Activated naive CD4-positive, alpha-beta T cell treated with anti-CD3 and anti-CD28 coated beads, Interleukin-2, amount 50 U/mL, for 16 hours (primary cell): ENCODE measurements around the gene REST.

ENCODE experiments used
- DNase-seq: peaks from one replicate; pipeline ENCODE4 v3.0.0-alpha.2; 2020

REST gene

DNA sequence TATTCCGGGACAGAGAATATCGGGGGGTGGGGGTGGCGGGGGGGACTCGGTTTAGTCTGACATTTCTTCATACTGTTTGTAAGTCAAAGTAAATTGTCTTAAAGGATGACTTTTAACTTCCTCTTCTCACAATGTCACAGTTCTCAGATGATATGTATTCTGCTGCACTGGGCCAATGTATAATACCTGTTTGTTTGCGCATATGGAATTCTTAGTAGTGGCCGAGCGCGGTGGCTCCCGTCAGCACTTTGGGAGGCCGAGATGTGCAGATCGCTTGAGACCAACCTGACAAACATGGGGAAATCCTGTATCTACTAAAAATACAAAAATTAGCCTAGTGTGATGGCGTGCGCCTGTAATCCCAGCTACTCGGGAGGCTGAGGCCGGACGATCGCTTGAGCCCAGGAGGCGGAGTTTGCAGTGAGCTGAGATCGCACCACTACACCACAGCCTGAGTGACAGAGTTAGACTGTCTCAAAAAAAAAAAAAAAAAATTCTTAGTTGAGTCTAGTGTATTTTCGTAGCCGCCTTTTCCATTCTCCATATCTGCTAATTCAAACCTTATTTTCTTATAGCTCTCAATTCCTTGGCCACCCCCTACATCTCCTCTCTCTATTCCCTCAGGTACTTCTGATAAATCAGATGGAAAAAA lies 71.8 kb downstream of the REST start:
- DNase-seq = peak; percentile 46

GRCh38 chr4:56981795-56982201 lies 74.1 kb downstream of the REST start:
- DNase-seq = no peak

DNA sequence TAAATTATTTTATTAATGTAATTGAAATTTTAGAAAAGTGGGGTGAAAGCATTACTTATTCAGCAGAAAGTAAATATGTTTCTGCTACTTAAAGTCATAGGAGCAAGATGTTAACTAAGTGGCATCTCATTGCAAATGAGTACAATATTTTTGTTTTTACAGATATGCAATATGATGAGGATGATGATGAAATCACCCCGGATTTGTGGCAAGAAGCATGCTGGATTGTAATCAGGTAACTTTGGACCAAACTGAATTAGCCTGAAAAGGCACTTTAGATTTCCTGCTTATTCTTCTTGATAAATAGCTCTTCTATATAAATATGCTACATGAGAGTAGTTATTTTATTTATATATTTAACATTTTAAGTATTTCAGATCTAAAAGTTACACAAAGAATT lies 78.5 kb downstream of the REST start:
- DNase-seq = no peak

DNA sequence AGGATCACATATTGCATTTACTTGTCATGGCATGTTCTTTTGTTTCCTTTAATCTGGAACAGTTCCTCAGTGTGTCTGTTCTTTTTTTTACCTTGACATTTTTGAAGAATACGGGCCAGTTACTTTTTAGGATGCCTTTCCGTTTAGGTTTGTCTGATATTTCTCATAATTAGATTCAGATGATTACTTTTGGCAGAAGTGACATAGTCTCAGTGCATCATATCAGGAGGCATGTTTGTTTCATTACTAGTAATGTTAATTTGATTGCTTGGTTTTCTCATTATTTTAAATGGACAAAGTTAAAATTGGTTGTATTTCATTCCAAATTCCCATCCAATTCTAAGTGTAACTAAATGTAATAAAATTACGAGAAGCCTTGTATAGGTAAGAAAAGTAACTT lies 79.3 kb downstream of the REST start:
- no peak for DNase-seq

GRCh38 chr4:56990109-56990905 lies 82.6 kb downstream of the REST start:
- no peak for DNase-seq

GRCh38 chr4:56995525-56995924 lies 87.8 kb downstream of the REST start:
- no peak for DNase-seq

DNA sequence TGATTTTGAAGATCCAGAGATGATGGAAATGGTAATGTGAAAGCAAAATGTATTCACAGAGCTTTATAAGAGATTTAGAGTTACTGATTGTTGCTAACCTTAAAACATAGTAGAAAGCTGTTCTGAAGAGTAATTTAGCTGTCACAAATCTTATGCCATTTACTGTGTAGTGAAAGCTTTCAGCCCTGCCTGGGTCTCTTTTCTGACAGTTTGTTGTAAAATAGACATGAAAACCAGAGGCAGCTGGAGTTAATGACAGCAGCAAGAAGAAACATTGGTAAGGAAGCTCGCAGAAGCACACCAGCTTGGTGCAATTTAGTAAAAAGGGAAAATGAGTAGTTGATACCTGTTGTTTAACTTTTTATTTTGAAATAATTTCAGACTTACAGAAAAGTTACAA lies 92.1 kb downstream of the REST start:
- no peak for DNase-seq

DNA sequence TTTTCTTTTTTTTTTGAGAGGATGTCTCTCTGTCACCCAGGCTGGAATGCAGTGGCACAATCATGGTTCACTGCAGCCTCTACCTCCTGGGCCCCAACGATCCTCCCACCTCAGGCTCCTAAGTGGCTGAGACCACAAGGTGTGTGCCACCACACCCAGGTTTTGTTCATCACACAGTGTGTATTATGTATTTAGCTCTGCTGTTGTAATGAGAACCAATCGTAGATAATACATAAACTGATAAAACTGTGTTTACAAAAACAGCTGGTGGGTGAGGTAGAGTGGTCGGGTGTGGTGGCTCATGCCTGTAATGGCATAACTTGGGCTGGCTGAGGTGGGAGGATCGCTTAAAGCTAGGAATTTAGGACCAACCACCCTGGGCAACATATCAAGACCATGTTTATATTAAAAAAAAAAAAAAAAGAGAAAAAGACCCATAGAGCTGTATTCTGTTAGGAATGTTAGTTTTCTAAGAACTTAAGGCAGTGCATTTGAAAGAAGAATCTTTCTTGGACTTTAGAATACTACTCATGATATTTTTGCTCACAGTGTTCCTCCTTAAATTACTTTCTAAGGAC lies 105.9 kb downstream of the REST start:
- no peak for DNase-seq
